ENCODE results near the gene PKNOX2. TPM values are rescaled to one million over a fixed set of nuclear protein-coding genes. Genes with fewer than 3 reads are reported as not detected.

The PKNOX2 gene
- total RNA-seq, 6 experiments from 2014 or later = 0.10 TPM; not detected in 5

DNA sequence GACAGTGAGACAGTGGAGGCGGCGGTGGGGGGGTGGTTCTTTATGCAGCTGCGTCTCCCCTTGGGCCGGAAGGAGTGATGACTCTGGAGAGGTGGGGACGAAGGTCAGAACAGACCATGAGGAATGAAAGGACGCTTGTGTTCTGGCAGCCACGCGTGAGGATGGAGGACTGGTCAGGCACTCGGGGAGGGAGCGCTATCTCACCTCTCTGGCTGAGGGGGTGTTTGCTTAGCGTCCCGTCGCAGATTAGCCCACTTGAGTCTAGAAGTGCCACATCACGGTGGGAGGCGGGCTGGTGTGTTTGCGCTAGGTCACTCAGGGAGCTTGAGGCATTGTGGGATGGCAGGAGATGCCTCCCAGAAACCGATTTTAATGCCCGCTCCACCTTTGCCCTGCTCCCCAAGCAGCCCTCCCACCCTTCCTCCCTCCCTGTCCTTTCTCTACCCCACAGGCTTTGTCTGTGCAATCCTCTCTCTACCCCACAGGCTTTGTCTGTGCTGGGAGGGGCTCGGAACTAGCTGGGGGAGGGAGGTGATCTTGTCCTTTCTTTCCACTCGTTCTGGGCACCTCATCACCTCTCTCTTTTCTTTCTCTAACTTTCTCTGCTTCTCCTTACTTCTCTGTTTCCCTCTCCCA is 97.8 kb downstream of the PKNOX2 start:
- Mint-ChIP-seq H3K27ac (no peak overlapping the region), H3K27me3 (ENCODE audit: insufficient read depth) (peaks cover 28% of the 10 kb centered on the region), H3K4me1 (ENCODE audit: low read depth) (peaks cover 15% of the 10 kb centered on the region), H3K9me3 (no peaks in the 10 kb centered on the region), H3K36me3 (ENCODE audit: low read depth) (no peaks in the 10 kb centered on the region), H3K4me3 (no peak overlapping the region)
- DNase-seq = no peak
- TF ChIP-seq, protein P1, sequence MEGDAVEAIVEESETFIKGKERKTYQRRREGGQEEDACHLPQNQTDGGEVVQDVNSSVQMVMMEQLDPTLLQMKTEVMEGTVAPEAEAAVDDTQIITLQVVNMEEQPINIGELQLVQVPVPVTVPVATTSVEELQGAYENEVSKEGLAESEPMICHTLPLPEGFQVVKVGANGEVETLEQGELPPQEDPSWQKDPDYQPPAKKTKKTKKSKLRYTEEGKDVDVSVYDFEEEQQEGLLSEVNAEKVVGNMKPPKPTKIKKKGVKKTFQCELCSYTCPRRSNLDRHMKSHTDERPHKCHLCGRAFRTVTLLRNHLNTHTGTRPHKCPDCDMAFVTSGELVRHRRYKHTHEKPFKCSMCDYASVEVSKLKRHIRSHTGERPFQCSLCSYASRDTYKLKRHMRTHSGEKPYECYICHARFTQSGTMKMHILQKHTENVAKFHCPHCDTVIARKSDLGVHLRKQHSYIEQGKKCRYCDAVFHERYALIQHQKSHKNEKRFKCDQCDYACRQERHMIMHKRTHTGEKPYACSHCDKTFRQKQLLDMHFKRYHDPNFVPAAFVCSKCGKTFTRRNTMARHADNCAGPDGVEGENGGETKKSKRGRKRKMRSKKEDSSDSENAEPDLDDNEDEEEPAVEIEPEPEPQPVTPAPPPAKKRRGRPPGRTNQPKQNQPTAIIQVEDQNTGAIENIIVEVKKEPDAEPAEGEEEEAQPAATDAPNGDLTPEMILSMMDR (IDR thresholded peaks at IDR 0.05) = no peak

DNA sequence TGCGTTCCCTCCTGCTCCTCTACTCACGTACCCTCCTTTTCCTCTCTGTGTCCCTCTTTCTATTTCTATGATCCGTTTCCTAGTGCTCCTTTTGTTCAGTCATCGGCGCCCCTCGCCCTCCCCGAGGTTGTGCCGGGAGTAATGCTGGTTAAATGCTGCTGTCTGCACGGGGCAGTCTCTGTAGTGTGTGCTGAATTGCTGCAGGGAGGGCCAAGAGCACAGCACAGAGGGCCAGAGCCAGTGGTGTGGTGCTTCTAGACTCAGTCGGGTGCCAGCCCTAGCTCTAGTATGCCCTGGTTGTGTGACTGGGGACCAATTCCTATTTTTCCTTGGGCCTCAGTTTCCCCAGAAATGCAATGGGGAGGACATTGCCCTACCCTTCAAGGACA is 98.3 kb downstream of the PKNOX2 start:
- Mint-ChIP-seq H3K4me3 (no peak overlapping the region; the same call in 1 of the 2 replicates), H3K9me3 (no peaks in the 10 kb centered on the region), H3K27ac (no peak overlapping the region), H3K36me3 (ENCODE audit: low read depth) (no peaks in the 10 kb centered on the region), H3K27me3 (ENCODE audit: insufficient read depth) (peaks cover 30% of the 10 kb centered on the region), H3K4me1 (ENCODE audit: low read depth) (peaks cover 15% of the 10 kb centered on the region)
- DNase-seq = no peak
- TF ChIP-seq, protein P1 (IDR thresholded peaks at IDR 0.05) = no peak

DNA sequence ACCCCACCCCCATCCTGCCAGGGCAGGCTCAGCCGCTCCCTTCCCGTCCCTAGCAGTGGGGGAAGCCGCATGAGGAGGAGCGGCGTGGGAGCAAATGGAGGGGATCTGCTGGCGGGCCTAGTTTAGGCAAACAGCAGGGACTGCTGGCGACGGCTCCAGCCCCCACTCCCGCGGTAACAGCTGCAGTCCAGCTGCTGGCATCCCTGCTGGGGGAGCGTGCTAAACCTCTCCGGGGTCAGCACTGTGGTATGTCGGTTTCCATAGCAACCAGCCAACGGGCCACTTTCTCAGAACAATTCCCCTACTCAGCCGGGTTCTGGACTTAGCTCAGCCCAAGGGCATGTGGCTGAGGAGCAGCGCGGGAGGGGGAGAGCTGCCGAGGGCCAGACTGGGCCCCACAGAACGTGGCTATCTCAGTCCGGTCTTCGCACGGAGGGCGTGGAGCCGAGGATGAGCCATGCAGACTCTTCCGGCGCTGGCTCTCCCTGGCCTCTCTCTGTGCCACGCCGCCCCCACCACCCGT is 98.8 kb downstream of the PKNOX2 start:
- TF ChIP-seq, protein P1 (IDR thresholded peaks at IDR 0.05) = no peak
- peak; percentile 89 for DNase-seq
- H3K36me3 Mint-ChIP-seq (ENCODE audit: low read depth) = no peaks in the 10 kb centered on the region
- peaks cover 32% of the 10 kb centered on the region for H3K27me3 Mint-ChIP-seq (ENCODE audit: insufficient read depth)
- H3K27ac Mint-ChIP-seq = peak overlapping the region; percentile 50
- no peaks in the 10 kb centered on the region for H3K9me3 Mint-ChIP-seq
- H3K4me1 Mint-ChIP-seq (ENCODE audit: low read depth) = peaks cover 17% of the 10 kb centered on the region
- H3K4me3 Mint-ChIP-seq = peak overlapping the region; percentile 54

DNA sequence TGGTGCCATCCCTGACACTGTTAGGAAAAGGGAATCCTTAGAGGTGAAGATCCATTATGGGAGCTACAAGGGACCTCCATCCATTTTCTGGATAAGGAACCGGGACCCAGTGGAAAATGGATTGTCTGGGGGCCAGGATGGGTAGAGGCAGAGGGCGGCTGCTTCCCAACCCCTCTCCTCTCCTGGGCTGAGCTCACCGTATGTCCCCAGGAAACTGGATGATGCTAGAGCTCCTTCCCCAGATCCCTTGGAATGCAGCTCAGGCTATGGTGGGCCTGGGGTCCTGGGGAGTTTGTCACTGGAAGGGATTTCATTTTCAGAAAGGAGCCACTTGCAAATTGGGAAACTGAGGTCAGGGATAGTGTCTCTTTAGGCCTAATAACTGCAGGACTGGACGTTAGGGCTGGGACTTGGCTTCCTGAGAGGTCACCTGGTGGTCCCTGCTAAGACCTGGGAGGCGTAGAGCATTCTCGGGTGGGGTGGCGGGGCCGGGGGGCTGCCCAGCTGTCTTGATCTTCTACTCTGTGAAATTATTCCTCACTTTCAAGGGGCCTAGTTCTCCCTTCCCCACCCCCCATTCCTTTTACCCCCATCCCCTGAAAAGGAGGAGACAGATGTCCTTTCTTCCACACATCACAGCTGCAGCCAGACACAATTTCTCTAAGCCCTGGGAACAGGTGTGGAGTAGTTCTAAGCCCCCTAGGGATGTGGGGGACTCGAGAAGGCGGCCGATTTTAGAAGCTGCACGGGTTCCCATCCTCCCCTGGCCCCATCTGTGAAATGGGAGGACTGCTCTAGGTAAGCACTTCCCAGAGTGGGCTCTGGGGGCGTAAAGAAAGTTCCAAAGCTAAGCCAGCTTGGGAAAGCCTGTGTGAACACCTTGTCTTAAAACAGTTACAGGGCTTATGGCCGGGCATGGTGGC is 99.8 kb downstream of the PKNOX2 start:
- no peak for DNase-seq
- no peaks in the 10 kb centered on the region for H3K36me3 Mint-ChIP-seq (ENCODE audit: low read depth)
- H3K9me3 Mint-ChIP-seq = no peaks in the 10 kb centered on the region
- H3K4me1 Mint-ChIP-seq (ENCODE audit: low read depth) = peaks cover 27% of the 10 kb centered on the region
- no peak overlapping the region for H3K4me3 Mint-ChIP-seq
- TF ChIP-seq, protein P1 (IDR thresholded peaks at IDR 0.05) = no peak
- peak overlapping the region; percentile 50 for H3K27ac Mint-ChIP-seq
- peaks cover 36% of the 10 kb centered on the region for H3K27me3 Mint-ChIP-seq (ENCODE audit: insufficient read depth)

DNA sequence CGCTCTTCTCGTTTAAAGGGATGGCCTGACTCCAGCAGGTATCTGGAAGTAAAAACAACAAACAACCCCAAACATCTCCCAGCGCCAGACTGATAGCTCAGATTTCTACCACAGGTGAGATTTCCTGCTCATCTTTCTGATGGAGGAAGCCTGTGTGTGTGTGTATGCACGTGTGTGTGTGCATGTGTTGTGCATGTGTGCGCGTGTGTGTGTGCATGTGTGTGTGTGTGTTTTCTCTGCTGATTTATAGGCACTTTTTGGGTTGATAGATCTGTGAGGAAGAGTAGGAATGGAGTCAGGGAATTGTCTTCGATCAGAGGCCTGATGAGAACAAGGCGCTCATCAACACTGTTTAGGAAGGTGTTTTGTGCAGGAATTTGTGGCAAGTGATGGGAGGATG is 103.0 kb downstream of the PKNOX2 start:
- DNase-seq = no peak
- H3K36me3 Mint-ChIP-seq (ENCODE audit: low read depth) = no peaks in the 10 kb centered on the region
- H3K27me3 Mint-ChIP-seq (ENCODE audit: insufficient read depth) = peaks cover 37% of the 10 kb centered on the region
- peaks cover 34% of the 10 kb centered on the region for H3K4me1 Mint-ChIP-seq (ENCODE audit: low read depth)
- H3K9me3 Mint-ChIP-seq = no peaks in the 10 kb centered on the region
- TF ChIP-seq, protein P1 (IDR thresholded peaks at IDR 0.05) = no peak
- no peak overlapping the region for H3K27ac Mint-ChIP-seq
- no peak overlapping the region for H3K4me3 Mint-ChIP-seq

All from HFFc6 (cell line).